A549 (cell line): ENCODE measurements around the gene ATP5ME.

Experiments
- HDAC2 ChIP-seq: fragments of 200-600 bp; sonication (generic); IDR thresholded peaks from 2 replicates; pipeline ENCODE4 v1.6.1; 2016
- POLR2A ChIP-seq: IDR thresholded peaks from 2 replicates; pipeline ENCODE4 v1.6.1; 2012; ENCODE audit warnings: mild to moderate bottlenecking, low read length
- RCOR1 ChIP-seq: fragments of 150-350 bp; IDR thresholded peaks from 2 replicates; pipeline ENCODE4 v1.6.1; 2014; ENCODE audit warnings: antibody characterized with exemption, low read length, low read depth
- TF ChIP-seq, protein P1 (sequence below): fragments of >200 bp; sonication (Bioruptor Twin); formaldehyde crosslinking; IDR thresholded peaks from 3 replicates; pipeline ENCODE4 v1.5.1; 2016

DNA sequence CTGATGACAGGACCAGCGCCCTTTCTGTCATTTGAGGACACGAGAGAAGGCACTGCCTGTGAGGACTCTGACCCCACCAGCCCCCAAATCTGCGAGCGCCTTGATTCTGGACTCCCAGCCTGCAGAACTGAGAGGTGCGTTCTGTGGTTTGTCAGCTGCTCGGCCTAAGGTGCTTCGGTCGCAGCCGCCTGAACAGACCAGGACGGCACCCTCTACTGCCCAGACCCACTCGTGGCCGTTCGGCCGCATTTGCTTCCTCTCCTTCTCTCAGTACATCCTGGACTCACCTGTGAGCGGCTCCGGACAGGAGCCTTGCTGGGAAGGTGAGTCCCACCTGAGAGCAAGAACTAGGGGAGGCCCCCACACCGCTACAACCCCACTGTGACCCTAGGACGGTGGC, 40.0 kb upstream of the ATP5ME start:
- TF ChIP-seq POLR2A (no peak), HDAC2 (no peak), RCOR1 (no peak)
- TF ChIP-seq, protein P1, sequence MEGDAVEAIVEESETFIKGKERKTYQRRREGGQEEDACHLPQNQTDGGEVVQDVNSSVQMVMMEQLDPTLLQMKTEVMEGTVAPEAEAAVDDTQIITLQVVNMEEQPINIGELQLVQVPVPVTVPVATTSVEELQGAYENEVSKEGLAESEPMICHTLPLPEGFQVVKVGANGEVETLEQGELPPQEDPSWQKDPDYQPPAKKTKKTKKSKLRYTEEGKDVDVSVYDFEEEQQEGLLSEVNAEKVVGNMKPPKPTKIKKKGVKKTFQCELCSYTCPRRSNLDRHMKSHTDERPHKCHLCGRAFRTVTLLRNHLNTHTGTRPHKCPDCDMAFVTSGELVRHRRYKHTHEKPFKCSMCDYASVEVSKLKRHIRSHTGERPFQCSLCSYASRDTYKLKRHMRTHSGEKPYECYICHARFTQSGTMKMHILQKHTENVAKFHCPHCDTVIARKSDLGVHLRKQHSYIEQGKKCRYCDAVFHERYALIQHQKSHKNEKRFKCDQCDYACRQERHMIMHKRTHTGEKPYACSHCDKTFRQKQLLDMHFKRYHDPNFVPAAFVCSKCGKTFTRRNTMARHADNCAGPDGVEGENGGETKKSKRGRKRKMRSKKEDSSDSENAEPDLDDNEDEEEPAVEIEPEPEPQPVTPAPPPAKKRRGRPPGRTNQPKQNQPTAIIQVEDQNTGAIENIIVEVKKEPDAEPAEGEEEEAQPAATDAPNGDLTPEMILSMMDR = no peak
